HG03108 (cell line): ENCODE results near the gene ZNF394.

Experiments used
- ATAC-seq: cut with Tn5 transposase; IDR thresholded peaks from one replicate; pipeline ENCODE4 v1.9.1; 2021; ENCODE audit warnings: moderate library complexity; ENCODE audit not compliant: unreplicated experiment

Gene ZNF394

DNA sequence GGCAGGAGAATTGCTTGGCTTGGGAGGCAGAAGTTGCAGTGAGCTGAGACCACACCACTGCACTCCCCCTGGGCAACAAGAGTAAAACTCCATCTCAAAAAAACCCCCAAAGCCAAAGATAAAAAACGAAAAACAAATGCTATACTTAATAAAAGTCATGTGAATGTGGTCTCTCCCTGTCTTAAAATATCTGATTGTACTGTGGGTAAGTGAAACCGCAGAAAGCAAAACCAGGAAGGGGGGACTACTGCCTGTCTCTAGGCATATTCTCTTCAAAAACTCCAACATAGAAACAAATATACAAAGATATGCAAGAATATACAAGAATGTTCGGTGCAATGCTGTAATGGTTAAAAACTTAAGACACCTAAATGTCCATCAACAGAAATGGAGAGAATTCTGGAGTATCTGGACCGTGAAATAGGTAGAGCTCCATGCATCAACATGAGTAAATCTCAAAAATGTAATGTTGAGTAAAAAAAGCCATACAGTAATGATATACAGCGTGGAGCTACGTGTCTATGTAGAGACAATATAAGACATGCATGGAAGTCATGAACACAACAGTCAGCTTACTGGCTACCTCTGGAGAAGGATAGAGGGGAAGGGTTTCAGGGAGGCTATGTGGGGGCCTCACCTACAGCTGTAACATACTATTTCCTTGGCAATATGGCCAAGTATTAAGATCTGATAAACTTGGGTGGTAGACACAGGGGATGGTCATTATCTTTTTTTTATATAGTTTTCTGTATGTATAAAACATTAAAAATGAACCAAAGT, 2.1 kb downstream of the ZNF394 start:
- no peak for ATAC-seq

DNA sequence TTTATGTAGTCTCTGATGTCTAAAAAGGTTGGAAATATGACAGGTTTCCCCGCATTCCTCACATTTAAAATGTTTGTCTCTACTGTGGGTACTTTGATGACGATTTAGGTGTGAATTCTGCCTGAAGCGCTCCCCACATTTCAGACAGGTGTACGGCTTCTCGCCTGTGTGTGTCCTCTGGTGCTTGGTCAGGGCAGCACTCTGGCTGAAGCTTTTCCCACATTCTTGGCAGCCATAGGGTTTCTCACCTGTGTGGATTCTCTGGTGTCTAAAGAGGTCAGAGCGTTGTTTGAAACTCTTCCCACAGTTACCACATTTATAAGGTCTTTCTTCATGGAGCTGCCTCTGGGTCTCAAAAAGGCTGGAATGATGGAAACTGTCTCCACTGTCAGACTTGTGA, 6.3 kb downstream of the ZNF394 start:
- ATAC-seq: no peak

DNA sequence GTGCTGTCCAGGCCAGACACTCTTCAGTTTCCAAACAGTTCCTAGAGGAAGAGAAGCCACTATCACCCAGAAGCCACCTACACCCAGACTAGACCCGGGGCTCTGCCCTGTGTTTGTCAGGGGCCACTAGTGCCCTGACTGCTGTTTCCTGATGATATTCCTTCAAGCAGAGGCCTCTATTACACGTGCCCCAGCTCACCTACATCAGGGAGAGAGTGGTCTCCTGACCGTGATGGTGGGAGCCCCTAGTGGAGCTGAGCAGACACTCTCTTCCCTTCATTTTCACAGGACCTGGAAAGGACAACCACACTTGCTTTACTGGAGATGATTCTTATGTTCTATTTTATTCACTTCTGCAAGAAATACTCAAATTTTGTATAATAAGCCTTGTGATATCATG, 9.2 kb downstream of the ZNF394 start:
- no peak for ATAC-seq

DNA sequence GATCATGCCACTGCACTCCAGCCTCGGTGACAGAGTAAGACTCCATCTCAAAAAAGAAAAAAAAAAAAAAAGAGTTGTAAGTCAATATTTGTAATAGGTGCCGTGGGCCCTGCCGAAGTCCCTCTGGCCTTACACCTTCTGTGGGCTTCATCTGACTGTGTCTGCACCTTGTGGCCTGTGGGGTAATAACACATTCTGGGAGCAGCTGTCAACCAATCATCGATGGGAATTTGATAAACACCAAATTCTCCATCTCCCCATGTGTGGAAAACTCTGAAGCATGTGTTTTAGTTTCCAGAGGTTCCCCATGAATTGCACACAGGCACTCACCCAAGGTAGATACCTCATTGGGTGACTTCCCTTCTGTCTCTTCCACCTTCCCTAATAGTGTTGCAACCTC, 10.8 kb downstream of the ZNF394 start:
- ATAC-seq: no peak

DNA sequence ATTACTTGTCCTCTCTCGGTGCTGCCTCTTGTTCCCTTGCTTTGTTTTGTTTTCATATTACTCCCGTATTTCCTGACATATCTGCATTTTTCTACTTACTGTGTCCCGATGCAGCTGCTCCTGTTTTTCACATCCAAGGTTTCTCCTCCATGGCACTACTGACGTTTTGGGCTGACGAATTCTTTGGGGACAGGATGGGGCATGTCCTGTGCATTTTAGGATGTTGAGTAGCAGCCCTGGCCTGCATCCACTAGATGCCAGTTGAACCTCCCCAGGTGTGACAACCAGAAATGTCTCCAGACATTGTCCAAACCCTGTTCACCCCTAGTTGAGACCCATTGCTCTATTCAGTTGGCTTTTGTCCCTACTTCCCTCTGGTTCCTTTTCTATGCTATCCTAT, 15.0 kb downstream of the ZNF394 start:
- ATAC-seq: no peak

DNA sequence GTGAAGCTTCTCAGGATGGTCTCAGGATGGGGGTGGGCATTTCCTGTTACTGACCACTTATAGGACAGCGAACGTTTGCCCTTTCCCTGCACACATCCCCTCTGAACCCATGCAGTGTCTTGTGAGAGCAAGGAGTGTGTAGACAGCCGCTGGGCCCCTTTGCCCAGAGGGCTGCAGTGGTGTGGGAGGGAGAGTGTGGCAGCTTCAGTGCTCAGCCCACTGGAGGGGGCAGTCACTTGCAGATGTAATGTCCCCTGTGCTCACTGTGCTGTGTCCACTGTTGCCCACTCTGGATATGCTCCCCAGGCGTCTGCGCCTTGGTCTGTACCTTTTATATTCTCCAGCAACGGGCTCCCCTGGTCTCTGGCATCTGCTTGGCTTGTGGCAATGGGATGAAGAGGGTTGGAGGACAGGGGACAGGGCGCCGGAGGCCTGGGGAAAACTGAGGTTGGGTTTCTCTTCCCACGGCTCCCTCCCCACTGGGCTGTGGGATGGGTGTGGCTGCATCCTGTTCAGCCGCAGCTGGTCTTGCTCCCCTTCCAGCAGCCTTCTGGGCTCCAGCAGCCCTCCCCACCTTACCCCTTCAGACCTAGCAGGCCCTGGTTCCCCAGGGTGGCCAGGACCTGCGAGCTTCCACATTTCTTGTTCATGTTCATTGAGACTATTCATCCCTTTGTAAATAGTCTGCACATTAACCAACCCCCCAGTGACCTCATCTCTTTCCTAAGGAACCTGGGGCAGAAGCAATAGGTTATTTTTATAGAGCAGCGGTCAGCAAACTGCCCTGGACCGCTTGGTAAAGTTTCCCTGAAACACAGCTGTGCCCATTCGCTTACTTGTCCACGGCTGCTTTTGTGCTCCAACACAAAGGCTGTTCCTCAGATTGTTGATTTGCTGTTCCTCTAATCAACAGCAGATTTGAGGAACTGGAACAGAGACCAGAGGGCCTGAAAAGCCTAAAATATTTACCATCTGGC, 21.3 kb downstream of the ZNF394 start:
- ATAC-seq: no peak

DNA sequence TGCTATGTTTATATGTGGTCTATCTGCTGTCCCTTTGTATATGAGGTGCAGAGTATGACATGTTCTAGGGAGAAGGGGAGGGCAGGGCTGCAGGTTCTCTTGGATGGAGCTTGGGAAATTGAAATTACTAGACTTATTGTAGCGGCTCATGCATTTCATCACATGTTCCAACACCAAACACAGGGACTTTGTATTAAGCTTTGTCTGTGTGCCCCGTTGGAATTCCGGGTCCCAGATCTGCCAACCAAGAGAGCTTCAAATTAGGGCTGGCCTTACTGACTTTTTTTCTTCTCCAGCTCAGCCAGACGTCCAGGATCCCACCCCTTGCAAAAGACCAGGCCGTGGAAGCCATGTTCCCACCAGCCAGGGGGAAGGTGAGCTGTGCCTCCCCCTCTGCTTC, 24.0 kb downstream of the ZNF394 start:
- ATAC-seq: no peak

DNA sequence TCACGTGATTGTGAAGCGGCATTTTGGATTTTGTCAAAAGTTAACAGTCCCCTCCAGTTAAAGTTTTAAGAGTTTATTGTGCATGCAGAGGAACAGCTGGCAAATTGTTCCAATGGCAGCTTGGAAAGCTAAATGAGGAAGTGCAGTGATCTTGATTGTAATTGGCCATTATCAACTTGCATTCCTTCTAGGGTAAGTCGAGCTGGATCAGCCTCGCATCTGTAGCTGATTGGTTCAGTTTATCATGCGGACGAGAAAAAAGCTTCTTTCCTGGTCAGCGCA, 26.8 kb downstream of the ZNF394 start:
- ATAC-seq: no peak

DNA sequence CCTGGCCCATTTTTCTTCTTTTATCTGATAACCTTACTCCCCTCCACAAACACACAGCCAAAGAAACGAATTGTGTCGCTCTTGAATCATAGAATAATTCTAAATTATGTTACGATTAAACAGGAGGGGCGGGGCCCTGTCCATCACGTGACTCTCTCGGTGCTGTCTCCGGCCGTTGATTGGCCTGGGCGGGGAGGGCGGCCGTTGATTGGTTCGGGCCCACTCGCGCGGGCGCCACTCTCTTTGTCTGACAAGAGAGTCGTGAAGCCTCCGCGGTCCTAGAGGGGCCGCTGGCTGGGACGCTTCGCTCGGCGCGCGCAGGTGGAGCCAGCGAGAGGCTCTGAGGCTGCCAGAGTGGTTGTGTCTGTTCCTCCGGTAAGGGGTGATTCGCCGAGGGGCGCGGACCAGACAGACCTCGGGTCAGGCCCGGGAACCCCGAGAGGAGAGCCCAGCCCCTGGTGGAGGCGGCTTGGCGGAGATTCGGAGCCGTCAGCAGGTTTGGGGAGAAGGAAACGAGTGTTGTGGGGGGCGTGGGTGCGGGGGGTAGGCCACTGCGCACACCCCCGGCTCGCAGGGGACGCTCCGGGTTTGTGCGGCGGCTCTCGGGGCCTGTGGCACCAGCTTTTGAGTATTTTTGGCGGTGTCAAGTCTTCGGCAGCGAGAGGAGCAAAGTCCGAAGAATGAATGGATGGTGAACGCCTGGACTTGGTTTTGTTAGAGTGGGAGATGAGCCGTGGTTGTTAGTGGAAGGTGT, 27.3 kb downstream of the ZNF394 start, which contains the start of gene ZNF789:
ZNF789 (plus strand) TSS at position 330 of the 754 bp plus-strand sequence. CDS start 3,567 bp downstream, outside the sequence.
- peak; percentile 94 for ATAC-seq

DNA sequence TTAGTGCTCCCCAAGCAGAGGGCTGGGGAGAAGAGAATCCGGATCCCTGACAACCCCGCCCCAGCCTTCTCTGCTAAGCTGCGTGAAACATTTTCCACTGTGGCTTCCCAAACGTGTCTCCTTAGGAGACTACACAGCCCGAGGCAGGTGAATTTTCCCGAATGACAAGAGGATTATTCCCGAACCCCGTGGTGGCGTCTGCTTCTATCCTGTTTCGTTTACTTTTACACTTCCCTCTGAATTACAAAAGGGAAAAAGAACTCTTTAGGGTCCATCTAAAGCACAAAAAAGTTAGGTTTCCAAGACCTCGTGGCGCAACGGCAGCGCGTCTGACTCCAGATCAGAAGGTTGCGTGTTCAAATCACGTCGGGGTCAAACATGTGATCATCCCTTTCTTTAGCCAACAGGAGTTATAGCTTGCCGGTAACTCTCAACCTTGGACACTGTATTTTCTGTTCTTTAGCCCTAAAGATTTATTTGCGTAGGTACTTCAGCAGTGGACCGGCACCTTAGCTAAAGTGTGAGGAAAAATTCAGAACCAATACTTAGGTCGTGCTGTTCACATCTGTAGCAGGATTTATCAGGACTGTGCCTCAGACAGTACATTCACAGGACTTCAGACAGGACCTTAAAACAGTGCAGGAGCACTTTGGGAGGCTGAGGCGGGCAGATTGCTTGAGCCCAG, 30.6 kb downstream of the ZNF394 start:
- no peak for ATAC-seq

DNA sequence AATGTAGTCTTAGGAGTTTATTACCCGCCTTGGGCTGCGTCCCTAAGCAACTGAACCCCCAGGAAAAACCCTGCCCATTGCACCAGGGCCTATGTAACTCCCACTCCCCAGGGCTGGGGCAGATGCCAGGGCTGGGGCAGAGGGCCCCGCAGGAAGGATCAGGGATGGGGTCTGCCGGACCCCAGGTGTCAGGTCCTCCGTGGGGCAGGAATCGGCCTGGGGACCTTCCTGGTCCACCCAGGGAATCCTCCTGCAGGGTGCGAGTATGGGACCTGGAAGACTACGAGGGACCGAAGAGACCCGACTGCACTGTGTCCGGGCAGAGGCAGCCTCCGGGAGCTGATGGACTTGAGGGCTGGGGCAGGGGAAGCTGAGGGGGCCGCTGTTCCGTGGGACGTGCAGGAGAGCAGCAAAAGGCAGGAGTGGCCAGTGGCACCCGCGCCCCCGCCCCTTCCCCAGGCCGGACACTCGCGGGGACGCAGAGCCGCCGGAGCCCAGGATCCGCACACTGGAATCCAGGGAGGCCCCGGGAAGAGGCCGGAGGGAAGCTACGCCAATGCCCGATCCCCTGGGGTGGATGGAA, 31.7 kb downstream of the ZNF394 start:
- ATAC-seq: no peak

DNA sequence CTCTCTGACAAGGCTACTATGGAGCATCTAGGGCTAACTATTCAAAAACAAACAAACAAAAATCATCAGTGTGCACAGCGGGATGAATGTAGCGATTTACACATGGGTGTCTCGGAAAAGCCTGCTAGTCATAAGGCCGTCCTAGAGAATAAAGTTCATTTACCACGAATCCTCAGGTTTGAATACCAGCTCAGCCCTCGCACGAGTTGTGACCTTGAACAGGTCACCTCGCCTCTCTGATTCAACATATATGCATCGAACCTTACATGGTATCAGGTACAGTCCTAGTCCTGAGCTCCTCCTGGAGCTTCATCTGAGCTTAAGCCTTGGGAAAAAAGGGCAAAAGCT, 34.7 kb downstream of the ZNF394 start:
- ATAC-seq: peak; percentile 9

DNA sequence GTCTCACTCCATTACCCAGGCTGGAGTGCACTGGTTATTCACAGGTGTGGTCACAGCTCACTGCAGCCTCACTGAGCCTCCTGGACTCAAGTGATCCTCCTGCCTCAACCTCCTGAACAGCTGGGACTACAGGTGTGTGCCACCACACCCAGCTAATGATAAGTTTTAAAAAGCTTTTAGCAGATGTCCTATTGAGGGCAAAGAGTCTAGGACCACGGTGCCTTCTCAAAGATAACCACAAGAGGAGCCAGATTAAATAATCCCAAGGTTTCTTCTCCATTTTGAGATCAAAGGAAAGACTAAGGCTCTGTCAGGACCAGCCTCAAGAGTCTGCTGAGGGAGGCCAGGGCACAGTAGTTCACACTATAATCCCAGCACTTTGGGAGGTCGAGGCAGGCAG, 38.9 kb downstream of the ZNF394 start:
- no peak for ATAC-seq

DNA sequence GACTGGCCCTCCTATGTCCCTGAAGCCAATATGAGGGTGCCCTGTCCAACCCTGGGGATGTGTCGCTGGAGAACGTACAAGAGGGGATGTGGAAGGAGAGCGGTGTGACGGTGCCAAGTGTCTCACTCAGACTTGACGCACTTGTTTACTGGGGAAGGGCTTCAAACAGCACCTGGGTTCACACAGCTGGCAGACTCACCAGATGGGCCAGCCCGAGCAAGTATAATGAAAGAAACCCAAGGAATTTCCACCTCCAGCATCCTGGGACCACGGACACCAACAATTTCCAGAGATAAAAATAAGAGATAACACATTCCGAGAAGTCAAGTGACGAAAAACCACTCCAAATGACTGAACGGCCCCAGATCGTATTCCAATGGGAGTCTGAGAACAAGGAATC, 39.4 kb downstream of the ZNF394 start:
- no peak for ATAC-seq

DNA sequence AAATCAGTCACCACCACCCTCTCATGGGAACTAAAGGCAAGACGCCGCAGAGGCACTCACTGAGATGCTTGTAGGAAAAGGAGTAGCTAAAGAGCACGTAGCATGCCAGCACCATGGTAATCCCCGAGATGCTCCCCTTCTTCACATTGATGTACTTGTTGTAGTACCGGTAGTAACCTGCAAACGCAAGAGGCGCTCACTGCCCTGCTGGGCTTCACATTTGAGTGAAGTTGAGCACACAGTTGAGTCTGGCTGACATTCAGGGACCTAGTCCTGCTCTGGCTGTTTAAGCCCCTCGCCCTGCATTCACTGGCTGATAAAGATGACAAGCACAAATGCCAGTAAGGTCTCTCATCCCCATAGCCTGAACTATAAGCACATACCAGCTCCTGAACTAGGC, 41.0 kb downstream of the ZNF394 start:
- no peak for ATAC-seq

DNA sequence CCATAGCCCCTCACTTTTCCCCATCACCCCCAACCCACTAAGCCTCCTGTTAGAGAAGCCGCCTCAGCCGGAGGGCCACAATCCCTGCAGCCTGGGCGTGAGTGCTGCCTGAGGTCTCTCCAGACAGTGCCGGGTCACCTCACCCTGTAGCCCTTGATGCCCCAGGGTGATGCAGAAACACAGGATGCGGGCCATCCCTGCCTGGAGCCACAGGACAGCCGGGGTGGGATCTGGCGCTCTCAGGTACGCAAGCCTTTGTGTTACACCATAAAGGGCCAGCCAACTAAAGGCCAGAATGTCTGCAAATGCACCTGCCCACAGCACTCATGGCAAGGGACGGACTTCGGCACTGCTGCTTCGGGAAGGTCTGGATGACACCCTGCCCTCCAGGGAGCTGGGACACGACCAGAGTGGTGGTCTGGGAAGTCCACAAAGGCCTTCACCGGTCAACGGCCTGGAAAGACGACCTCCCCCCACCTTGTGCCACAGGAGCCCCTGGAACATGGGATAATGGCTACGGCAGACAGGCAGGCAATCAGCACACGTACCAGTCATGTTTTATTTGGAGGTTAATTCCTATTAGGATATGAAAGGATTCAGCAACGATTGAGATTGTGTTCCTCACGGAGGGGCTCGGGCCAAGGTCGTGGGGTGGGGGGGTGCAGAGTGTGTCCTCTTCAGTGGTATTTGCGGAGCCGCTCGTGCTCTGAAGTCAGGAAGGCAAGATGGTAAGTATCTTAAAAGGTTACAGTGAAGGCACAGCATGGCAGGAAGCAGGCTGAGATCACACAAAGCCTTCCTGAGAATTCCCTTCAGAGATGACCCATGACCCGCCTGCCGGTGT, 42.2 kb downstream of the ZNF394 start:
- no peak for ATAC-seq

DNA sequence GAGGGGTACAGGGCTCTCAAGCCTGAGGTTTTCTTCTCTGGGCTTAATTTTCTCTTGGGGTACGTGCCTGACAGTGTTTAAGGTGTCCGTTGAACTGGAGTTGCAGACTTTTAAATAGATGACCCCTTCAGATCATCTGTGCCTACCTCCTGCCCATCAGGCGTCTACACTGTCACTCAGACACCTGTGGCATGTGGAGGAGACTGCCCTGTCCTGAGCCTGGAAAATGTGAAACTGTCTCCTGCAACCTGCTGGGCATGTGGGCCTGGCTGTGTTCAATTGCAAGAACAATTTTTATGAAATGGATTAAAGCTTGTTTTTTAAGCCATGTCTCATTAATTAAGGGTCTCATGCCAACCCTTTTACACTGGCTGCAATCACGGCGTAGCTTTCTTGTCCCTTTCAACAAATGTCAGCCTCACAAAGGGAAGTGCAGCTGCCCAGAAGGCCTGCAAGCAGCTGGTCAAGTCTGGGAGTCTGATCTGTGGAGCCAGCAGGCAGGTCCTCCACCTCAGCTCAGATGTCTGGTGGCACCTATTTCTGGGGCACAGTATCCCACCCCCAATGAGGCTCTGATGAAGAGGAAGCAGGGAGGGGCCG, 42.9 kb downstream of the ZNF394 start:
- no peak for ATAC-seq

DNA sequence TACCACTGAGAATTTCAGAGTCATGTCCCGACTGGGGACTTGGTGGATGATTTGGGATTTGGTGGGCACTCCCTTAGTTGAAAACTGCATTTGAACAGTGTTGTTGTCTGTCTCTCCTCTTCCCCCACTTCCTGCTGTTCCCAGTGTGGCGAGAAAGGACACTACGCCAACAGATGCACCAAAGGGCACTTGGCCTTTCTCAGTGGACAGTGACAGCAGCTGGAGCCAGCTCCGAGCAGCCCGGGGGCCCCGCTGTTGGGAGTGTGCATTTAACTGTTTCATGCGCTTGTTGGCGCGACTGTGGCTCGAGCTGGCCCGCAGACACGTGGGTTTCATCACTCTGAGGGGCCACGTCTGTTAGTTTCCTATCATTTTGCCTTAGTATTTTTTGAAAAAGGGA, 43.8 kb downstream of the ZNF394 start:
- ATAC-seq: no peak

DNA sequence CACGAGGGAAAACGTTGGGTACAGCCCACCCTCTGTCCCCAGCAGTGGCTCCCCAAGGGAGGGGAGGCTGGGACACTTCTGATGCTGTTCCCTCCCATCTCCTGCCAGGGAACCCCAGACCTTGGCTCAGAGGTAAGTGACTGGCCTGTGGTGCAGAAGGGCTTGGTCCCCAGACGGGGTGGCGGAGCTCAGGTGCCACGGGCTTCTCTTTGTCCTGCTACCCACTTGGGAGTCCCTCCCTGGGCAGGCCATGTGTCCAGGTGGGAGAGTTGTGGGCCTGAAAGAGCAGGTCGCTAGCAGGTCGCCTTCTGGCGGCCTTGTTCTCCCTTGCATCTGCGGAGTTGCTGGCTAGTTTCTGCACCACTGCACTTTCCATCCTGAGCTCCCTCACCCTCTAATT, 44.2 kb downstream of the ZNF394 start:
- no peak for ATAC-seq
